GM12878 (cell line): ENCODE measurements around the gene STK39. TPM values are rescaled to one million over a fixed set of nuclear protein-coding genes. Genes with fewer than 3 reads are reported as not detected.

ENCODE experiments used
- ATAC-seq: fragments of 200-7000 bp; cut with Tn5 transposase; 3 replicates; pipeline ENCODE4 v1.9.1; 2020; ENCODE audit warnings: mild to moderate bottlenecking, moderate library complexity
- BruUV-seq: library from RNA; stranded (reverse); fragments of 400-500 nt; replicated peaks from 2 replicates; lab custom pipeline; 2021; lab: Mats Ljungman, UMichigan
- CTCF ChIA-PET: fragments of 300-600 bp; sonication (Branson Sonifier 250); formaldehyde crosslinking; extraction: SDS; loops from one replicate; lab custom pipeline; 2021; ENCODE audit warnings: inconsistent platforms; lab: Yijun Ruan, JAX
- POLR2A ChIA-PET: fragments of 350-600 bp; formaldehyde crosslinking; extraction: SDS; loops from one replicate; lab custom pipeline; 2021; ENCODE audit warnings: inconsistent platforms; lab: Charles Lee
- RAD21 ChIA-PET: fragments of 300-600 bp; sonication (Branson Sonifier 250); formaldehyde crosslinking; loops from one replicate; lab custom pipeline; 2023; ENCODE audit warnings: antibody characterized with exemption; ENCODE audit not compliant: unreplicated experiment; lab: Charles Lee
- SMC1A ChIA-PET: fragments of 300-600 bp; sonication (Branson Sonifier 250); formaldehyde crosslinking; loops from one replicate; lab custom pipeline; 2023; ENCODE audit not compliant: unreplicated experiment, uncharacterized antibody; lab: Charles Lee
- DNase-seq: peaks from one replicate; pipeline ENCODE4 v3.0.0-alpha.2; 2011; ENCODE audit warnings: low read depth, low spot score
- FAIRE-seq: peaks from 3 replicates; lab custom pipeline; 2011; peaks lifted over from hg19 to GRCh38; lab: Jason Lieb, UNC
- H2AFZ ChIP-seq: 2 replicates; pipeline ENCODE4 v1.6.0; 2011; ENCODE audit warnings: low read depth, low read length, control low read depth; ENCODE audit not compliant: control insufficient read depth
- H3K27ac ChIP-seq: 2 replicates; pipeline ENCODE4 v1.5.1; 2011; ENCODE audit warnings: control low read depth; ENCODE audit not compliant: control insufficient read depth, insufficient read depth
- H3K27me3 ChIP-seq, 2 experiments: replicated peaks in 1 of 2; 2 replicates each; pipeline versions ENCODE4 v1.6.0 to v1.6.1; 2011; ENCODE audit warnings: low read length in 1 of 2; ENCODE audit not compliant: control insufficient read depth in 2 of 2, insufficient read depth in 2 of 2
- H3K36me3 ChIP-seq, 2 experiments: 2 replicates each; pipeline ENCODE4 v1.5.1; 2011; ENCODE audit warnings: low read length in 1 of 2; ENCODE audit not compliant: control insufficient read depth in 2 of 2, insufficient read depth in 2 of 2
- H3K4me1 ChIP-seq: 2 replicates; pipeline ENCODE4 v1.6.1; 2011; ENCODE audit warnings: mild to moderate bottlenecking, low read length, moderate library complexity, mixed read lengths; ENCODE audit not compliant: control insufficient read depth, insufficient read depth
- H3K4me2 ChIP-seq: 2 replicates; pipeline ENCODE4 v1.6.0; 2011; ENCODE audit warnings: control low read depth; ENCODE audit not compliant: control insufficient read depth, insufficient read depth
- H3K4me3 ChIP-seq: fragments of 200-600 bp; sonication (generic); 2 replicates; pipeline ENCODE4 v1.5.1; 2016
- H3K79me2 ChIP-seq: 2 replicates; pipeline ENCODE4 v1.6.0; 2011; ENCODE audit warnings: low read length; ENCODE audit not compliant: control insufficient read depth, insufficient read depth
- H3K9ac ChIP-seq: 2 replicates; pipeline ENCODE4 v1.8.0; 2011; ENCODE audit warnings: low read length, control low read depth, mixed read lengths; ENCODE audit not compliant: control insufficient read depth, insufficient read depth
- H3K9me3 ChIP-seq: replicated peaks from 3 replicates; pipeline ENCODE4 v1.5.1; 2011; ENCODE audit warnings: mild to moderate bottlenecking, low read length; ENCODE audit not compliant: control insufficient read depth, insufficient read depth
- H4K20me1 ChIP-seq: 2 replicates; pipeline ENCODE4 v1.6.0; 2011; ENCODE audit not compliant: control insufficient read depth, insufficient read depth
- CREB1 ChIP-seq: IDR thresholded peaks from 2 replicates; pipeline ENCODE4 v1.6.1; 2012; ENCODE audit warnings: low read depth, mild to moderate bottlenecking, inconsistent platforms
- KLF5 ChIP-seq: fragments of 450-650 bp; IDR thresholded peaks from 2 replicates; pipeline ENCODE4 v1.6.1; 2014; ENCODE audit warnings: mild to moderate bottlenecking; ENCODE audit not compliant: partially characterized antibody
- MTA3 ChIP-seq: IDR thresholded peaks from 2 replicates; pipeline ENCODE4 v1.6.1; 2012; ENCODE audit warnings: low read length, inconsistent platforms, borderline replicate concordance
- NBN ChIP-seq: fragments of 450-650 bp; IDR thresholded peaks from 2 replicates; pipeline ENCODE4 v1.6.1; 2016
- POU2F2 ChIP-seq: IDR thresholded peaks from 3 replicates; pipeline ENCODE4 v1.6.1; 2011; ENCODE audit warnings: low read depth, mild to moderate bottlenecking, low read length, borderline replicate concordance
- WGBS: methylation state at CpG from one replicate; pipeline ENCODE4 v1.1.6; 2016; ENCODE audit warnings: low lambda C conversion rate; ENCODE audit not compliant: insufficient replicate concordance, insufficient coverage; ENCODE audit errors: missing lambda C conversion rate; 5-methylcytosine and 5-hydroxymethylcytosine counted together
- in situ Hi-C: fragments of 300-500 bp; cut with MboI; formaldehyde crosslinking; loops from 9 replicates; pipeline ENCODE4 v1.14.3; 2018; ENCODE audit warnings: mixed read lengths
- intact Hi-C: fragments of 100-400 bp; cut with micrococcal nuclease; formaldehyde crosslinking; loops from one replicate; pipeline ENCODE4 v1.14.2; 2022; ENCODE audit not compliant: unreplicated experiment
- polyA plus RNA-seq, 11 experiments: library from polyadenylated mRNA; depleted of rRNA in 4 of 11; unstranded in 6 of 11; stranded (reverse) in 5 of 11; fragments of >200 nt; fragmentation: Nextera tagmentation in 4 of 11; fragmentation: Illumina TruSeq in 1 of 11; extraction: Ambion mirVana in 4 of 11; extraction: Trizol in 1 of 11; gene quantifications; 1 replicate in 1 of 11; 2 replicates in 10 of 11; pipeline versions ENCODE4 v1.2.1 to v1.2.3, GENCODE V29; 2011 to 2016; ENCODE audit warnings: inconsistent platforms in 2 of 11, missing spikeins in 2 of 11, low read depth in 1 of 11
- total RNA-seq, 4 experiments: library from RNA; depleted of rRNA in 3 of 4; stranded (reverse); fragments of >200 nt in 3 of 4; fragmentation: Illumina TruSeq in 1 of 4; extraction: Trizol in 1 of 4; gene quantifications; 2 replicates each; pipeline versions ENCODE4 v1.2.1 to v1.2.3, GENCODE V29; 2013 to 2021
- TF ChIP-seq, protein P1 (sequence below): IDR thresholded peaks from 2 replicates; pipeline ENCODE4 v1.6.1; 2011; ENCODE audit warnings: borderline replicate concordance, low read depth, mild to moderate bottlenecking, moderate library complexity, mixed read lengths, low read length; ENCODE audit not compliant: insufficient read depth; ENCODE audit errors: extremely low read length
- TF ChIP-seq, protein P2 (sequence below): IDR thresholded peaks from 2 replicates; pipeline ENCODE4 v1.6.1; 2011; ENCODE audit warnings: mild to moderate bottlenecking, low read depth, low read length, moderate library complexity; ENCODE audit not compliant: insufficient replicate concordance

Gene STK39
- total and polyA plus RNA-seq, 10 of the 15 experiments (the other 5 are each of a cell fraction or from before 2014, with no cell fraction given), result 0.03 to 0.21 (median 0.07) TPM; not detected in 5

DNA sequence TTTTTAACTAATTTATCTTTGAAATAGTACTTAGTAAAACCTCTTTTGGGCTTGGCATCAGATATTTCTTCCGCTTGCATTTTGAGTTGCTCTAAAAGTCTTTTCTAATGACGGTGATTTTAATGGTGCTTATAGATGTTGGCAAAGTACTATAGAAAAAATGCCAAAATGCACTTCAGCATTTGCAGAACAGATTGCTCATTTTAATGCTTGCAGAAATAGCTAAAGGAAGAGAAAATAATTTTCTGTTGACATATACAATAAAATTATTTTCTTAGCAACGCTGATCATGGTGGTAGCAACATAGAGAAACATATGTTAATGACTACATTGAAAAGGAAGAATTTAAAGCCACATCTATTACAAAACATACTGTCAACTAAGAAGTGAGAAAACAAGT lies 170.7 kb downstream of the STK39 start:
- Histone ChIP-seq H3K27ac (no peak overlapping the region), H3K79me2 (no peaks in the 10 kb centered on the region), H3K36me3 (no peaks in the 10 kb centered on the region), H3K9ac (no peak overlapping the region), H2AFZ (no peak overlapping the region), H3K4me2 (no peak overlapping the region), H3K4me3 (no peak overlapping the region), H3K4me1 (no peaks in the 10 kb centered on the region), H3K9me3 (no peaks in the 10 kb centered on the region; the same call in 2 of the 3 replicates), H4K20me1 (no peaks in the 10 kb centered on the region), H3K27me3 (peaks cover 0 to 1% of the 10 kb centered on the region in 2 experiments; a peak in 1 of 4 replicates)
- no TSS peak for BruUV-seq
- FAIRE-seq (no peak), DNase-seq (no peak), ATAC-seq (no peak)
- TF ChIP-seq NBN, result no peak
- RAD21 ChIA-PET, result no interaction called here
- WGBS, result 56% methylated on average over 3 of the region's 3 CpGs
- in situ Hi-C loops, result no loop called here
- intact Hi-C loops, result no loop called here
- SMC1A ChIA-PET, result no interaction called here
- POLR2A ChIA-PET, result no interaction called here
- CTCF ChIA-PET, result interaction anchor here (1.3 kb wide), 1 partner anchor 43 kb away, joined by 3 read pairs; no protein-coding TSS in a partner anchor

DNA sequence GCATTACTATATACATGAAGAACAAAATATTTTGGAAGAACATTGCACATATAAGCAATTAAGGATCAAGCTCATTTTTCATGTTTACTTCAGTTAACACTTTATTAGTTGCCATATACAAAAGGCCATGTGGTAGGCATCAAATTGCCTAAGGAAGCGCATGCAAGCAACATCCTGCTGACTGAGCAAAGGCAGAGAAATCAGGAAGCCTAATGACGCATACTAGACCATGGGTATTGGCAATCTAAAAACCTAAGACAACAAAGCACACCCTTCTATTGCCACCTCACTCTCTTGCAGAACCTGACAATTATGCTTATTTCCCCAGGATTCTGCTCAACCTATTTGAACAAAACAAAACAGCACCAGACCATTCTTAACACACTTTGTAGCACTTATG lies 171.9 kb downstream of the STK39 start:
- no peaks in the 10 kb centered on the region for H3K4me1 ChIP-seq
- ATAC-seq, result no peak
- no peaks in the 10 kb centered on the region for H3K9me3 ChIP-seq
- RAD21 ChIA-PET, result no interaction called here
- peaks cover 0 to 1% of the 10 kb centered on the region in 2 experiments; a peak in 1 of 4 replicates for H3K27me3 ChIP-seq
- H3K9ac ChIP-seq, result no peak overlapping the region
- no peak for DNase-seq
- WGBS, result 39% methylated on average over 2 of the region's 2 CpGs
- CTCF ChIA-PET, result no interaction called here
- in situ Hi-C loops (no loop called here), intact Hi-C loops (no loop called here)
- no peak overlapping the region for H2AFZ ChIP-seq
- H3K27ac ChIP-seq, result no peak overlapping the region
- no peak overlapping the region for H3K4me2 ChIP-seq
- no peaks in the 10 kb centered on the region for H4K20me1 ChIP-seq
- TF ChIP-seq KLF5 (no peak), POU2F2 (no peak), CREB1 (no peak), MTA3 (no peak)
- TF ChIP-seq, protein P1, sequence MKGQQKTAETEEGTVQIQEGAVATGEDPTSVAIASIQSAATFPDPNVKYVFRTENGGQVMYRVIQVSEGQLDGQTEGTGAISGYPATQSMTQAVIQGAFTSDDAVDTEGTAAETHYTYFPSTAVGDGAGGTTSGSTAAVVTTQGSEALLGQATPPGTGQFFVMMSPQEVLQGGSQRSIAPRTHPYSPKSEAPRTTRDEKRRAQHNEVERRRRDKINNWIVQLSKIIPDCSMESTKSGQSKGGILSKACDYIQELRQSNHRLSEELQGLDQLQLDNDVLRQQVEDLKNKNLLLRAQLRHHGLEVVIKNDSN, result no peak
- TF ChIP-seq, protein P2, sequence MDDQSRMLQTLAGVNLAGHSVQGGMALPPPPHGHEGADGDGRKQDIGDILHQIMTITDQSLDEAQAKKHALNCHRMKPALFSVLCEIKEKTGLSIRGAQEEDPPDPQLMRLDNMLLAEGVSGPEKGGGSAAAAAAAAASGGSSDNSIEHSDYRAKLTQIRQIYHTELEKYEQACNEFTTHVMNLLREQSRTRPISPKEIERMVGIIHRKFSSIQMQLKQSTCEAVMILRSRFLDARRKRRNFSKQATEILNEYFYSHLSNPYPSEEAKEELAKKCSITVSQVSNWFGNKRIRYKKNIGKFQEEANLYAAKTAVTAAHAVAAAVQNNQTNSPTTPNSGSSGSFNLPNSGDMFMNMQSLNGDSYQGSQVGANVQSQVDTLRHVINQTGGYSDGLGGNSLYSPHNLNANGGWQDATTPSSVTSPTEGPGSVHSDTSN, result no peak
- SMC1A ChIA-PET, result no interaction called here
- no peak overlapping the region for H3K4me3 ChIP-seq
- FAIRE-seq, result no peak
- BruUV-seq, result no TSS peak
- POLR2A ChIA-PET, result no interaction called here
- H3K36me3 ChIP-seq, result no peaks in the 10 kb centered on the region
- H3K79me2 ChIP-seq, result no peaks in the 10 kb centered on the region
